Body of pancreas (tissue), 4 donors: Measurements from ENCODE around the gene LYL1.

Source experiments
- CTCF ChIP-seq, 7 experiments: fragments of 450-650 bp in 4 of 7; fragments of 200-600 bp in 3 of 7; sonication (generic) in 3 of 7; IDR thresholded peaks; one replicate each; pipeline ENCODE4 v1.5.1; 2016 to 2019; ENCODE audit warnings: antibody characterized with exemption in 7 of 7
- POLR2A ChIP-seq, 3 donors: fragments of 450-650 bp; IDR thresholded peaks; one replicate each; pipeline ENCODE4 v1.6.1; 2016; ENCODE audit warnings: antibody characterized with exemption in 3 of 3, mild to moderate bottlenecking in 2 of 3

DNA sequence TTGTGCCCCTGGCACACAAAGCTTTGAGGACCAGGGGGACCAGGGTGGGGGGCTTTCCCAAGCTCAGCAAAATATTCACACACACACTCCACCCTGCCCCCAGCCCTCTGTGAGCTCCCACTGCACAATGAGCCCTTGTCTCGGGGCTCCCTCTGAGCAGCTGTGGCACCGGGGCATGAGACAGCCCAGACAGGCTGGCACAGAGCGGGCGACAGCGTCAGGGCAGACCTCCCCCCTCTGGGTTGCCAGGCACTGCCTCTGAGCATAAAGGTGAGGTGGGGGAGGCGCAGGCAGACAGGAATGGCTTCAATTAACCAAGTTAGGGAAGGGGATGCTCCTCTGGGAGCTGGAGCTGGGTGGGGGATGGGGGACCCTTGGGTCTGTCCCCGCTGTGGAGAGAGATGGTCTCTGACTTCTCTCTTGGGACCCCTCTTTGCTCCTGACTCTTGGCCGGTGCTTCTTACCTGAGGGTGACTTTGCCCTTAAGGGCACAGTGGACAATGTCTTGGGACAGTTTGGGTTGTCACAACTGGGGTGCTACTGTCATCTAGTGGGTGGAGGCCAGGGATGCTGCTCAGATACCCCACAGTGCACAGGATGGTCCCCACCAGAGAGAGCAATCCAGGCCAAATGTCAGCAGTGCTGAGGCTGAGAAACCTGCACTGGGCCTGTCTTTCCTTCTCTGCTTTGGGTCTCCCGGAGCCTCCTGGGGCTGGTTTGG, 30.3 kb downstream of the LYL1 start:
- TF ChIP-seq POLR2A (IDR thresholded peaks at IDR 0.05): no peak
- TF ChIP-seq CTCF (IDR thresholded peaks at IDR 0.05): no peak
